DMS153 treated with DMSO at 0.1 percent for 48 hours (cell line): Measurements from ENCODE around the gene OR1D5.
"Not testable (repeated sequence)": the region's sequence is repeated elsewhere in the genome, so short reads cannot be mapped to it uniquely, and the experiment has no call there.

Experiments used
- DNase-seq: peaks from one replicate; lab custom pipeline; 2025; ENCODE audit not compliant: unreplicated experiment; lab: John Stamatoyannopoulos, UW

Gene OR1D5

DNA sequence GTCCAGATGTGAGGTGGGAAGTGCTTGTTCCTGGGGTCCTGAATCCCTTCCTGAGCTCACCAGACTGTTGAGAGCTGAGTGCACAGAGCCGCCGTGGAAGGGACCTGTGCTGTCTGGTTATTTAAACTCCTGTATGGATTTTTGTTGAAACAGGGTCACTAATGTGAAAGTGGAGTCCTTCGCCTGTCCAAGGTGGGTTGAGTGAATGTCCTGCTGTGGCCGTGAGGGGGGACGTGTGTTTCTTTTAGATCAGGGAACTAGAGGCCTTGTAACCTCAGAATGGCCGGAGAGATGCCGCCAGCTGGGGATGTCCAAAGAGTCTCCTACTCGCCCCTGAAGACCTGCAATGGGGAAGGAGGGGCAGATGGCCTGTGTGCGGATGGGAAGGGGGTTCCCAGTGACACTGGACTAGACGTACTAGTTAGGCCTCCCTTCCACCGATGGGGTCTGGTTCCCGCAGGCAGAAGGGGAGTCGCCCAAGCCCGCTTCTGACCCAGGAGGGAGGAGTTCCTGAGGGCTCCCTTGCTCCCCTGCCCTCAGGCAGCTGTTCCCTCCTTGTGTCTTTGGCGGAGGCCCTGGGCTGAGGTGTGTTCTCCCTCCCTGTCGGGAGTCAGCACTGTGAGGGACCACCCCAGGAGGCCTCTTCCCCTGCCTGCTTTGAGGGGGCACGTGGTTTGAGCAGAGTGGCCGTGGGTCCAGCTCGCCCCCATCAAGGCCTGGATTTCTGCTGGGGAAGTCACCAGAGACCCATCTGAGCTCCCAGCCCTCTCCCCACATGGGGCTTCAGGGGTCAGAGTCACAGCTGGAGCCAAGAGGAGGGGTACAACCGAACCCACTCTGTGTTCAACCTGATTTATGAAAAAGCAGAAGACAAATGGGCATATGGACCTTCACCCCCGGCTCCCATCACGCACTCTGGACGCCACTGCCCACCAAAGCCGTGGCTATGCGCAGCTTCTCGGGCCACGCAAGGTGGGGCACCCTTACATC, 30.9 kb downstream of the OR1D5 start:
- no peak for DNase-seq

DNA sequence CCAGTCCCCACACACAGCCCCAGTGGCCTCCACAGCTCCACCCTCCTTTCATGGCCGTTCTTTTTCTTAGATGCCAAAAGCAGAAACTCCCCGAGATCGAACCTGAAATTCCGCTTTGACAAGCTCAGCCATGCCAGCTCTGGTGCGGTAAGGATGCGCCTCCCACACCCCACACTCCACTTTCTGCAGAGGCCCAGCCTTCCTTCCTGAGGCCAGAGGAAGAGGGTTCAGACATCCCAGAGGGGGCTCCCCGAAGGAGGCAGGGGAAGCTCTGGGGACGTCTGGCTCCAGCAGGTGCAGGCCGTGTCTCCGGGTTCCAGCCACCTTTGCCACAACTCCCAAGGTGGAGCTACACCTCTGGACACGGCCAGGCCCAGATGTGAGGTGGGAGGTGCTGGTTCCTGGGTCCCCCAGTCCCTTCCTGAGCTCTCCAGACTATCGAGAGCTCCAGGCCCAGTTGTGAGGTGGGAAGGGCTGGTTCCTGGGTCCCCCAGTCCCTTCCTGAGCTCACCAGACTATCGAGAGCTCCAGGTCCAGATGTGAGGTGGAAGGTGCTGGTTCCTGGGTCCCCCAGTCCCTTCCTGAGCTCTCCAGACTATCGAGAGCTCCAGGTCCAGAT, 32.4 kb downstream of the OR1D5 start:
- DNase-seq: not testable (repeated sequence)

DNA sequence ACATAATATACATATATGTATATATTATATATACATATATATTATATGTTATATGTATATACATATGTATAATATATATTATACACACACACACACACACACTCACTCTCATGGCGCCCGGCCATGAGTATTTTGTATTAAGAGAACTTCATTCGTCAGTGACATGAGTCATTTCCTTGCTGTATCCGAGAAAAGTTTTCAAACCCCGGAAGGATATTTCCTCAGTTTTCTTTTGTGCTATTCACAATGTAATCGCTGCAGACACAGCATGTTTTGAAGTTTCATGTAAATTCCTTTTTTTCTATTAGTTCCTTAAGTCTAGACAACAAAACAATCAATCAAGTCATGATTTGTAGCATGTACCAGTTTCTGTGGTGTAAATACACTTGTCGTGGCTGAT, 33.3 kb downstream of the OR1D5 start:
- no peak for DNase-seq

DNA sequence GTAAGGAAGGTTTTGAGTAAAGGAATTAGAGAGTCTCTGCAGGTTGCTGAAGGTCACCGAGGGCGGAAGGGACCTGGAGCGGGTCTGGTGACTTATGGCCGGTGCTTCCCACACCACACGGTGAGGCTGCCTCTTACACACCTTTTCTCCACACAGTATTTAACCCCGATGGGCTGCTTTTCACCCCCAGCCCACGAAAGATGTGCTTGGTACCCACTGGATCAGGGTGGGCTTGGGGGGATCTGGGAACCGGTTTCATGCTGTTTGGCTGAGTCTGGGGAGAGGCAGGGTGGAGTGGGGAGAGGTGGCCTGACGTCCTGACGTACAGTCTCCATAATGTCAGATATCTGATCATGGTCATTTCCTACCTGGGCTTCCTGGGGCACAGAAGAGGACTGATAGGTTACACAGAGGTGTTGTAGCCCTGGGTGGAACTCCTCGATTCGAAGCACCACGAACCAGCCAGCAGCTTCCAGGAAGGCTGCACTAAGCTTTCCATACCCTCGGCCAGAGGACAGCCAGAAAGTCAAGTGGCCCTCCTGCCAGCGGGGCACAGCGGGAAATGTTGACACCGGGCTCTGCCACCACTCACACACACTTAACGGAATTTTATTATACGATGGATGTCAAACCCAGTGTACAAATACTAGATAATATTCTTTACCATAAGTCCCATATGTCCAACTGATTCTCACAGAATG, 34.0 kb downstream of the OR1D5 start:
- no peak for DNase-seq

DNA sequence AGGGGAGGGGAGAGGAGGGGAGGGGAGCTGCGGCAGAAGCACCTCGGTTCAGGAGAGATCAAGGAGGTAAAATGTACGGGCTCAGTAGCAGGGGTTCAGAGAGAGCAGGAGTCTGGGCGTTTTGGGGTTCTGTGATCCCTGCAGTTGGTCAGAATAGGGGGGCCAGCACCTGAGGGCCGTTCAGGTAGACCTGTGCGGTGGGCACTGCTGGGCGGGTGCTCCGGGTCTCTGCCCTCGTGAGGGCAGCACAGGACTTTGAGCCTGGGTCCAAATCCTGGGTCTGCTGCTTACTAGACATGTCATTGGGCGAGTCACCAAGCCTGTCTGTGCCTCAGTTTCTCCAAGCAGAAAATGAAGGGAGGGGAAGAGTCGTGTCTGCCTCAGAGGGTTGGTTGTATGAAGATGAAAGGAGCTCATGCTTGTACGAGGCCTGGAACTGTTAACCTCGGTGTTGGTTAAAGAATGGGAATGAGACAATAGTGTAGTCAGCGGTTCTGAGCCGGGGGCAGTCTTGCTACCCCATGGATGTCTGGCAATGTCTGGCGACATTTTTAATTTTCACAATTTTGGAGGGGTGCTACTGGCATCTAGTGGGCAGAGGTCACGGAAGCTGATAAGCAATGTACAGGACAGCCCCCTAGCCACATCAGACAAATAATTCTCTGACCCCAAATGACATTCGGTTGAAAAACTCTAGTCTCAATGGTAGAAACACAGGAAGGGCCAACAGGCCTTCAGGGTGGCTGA, 35.4 kb downstream of the OR1D5 start:
- DNase-seq: no peak

DNA sequence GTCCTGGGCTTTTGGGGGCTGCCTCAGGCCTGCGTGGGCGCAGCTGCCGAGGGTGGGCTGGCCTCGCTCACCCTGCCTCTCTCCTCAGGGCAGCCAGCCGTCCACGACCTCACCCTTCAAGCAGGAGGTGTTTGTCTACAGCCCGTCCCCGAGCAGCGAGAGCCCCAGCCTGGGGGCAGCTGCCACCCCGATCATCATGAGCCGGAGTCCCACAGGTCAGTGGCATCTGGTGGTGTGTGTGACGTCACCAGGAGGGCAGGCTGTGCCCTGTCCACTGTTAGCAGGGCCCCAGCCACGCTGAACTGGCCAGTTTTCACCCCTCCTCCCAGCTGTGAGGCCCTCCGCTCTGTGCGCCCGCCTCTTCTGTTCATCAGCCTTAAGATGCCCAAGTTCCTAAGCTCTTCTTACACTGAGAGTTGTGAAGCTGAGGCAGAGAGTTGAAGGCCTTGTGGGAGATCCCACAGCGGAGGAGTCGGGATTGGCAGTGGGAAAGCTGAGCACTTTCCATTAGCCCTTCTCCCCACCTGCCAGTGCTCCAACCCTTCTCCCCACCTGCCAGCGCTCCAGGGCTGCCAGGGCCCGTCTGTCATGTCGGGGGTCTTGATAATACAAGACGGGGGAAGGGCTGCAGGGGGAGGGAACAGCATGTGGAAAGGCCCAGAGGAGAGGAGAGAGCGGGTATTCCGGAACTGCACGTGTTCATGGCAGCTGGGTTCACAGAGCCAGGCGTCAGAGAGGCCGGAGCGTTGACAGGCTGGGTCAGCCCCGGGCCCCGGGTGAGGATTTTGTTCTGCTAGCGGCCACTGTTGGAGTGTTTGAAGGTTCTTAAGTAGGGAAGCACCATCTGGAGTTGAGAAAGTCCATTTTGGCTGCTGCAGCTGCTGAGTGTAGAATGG, 36.3 kb downstream of the OR1D5 start:
- no peak for DNase-seq

DNA sequence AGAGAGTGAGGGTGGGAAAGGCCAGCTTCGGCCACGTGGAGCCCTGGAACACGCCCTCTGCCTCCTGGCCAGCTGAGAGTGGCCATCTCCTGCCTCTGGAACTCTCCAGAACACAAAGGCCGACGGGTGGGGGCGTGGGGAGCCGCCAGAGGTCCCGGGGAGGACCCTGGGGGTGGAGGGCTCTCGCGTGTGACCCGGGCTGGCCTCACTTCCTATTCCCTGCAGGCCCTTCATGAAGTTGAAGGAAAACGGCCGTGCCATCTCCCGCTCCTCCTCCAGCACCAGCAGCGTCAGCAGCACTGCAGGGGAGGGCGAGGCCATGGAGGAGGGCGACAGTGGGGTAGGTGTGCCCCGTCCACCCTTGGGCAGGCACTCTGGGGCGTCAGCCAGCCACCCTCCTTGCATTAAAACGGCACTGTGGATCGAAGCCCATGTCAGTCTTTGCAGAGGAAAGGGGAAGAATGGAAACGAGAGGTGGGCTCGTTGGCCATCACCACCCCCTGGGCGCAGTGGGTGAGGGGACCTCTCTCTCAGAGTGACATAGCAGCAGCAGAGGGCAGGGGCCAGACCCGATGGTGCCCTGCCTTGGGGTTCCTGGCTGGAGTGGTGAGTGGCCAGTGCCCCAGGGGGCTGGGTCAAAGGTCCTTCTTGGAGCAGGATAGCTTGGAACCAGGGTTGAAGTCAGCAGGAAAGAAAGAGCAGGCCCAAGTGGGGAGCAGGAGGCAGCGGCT, 37.1 kb downstream of the OR1D5 start:
- DNase-seq: no peak

DNA sequence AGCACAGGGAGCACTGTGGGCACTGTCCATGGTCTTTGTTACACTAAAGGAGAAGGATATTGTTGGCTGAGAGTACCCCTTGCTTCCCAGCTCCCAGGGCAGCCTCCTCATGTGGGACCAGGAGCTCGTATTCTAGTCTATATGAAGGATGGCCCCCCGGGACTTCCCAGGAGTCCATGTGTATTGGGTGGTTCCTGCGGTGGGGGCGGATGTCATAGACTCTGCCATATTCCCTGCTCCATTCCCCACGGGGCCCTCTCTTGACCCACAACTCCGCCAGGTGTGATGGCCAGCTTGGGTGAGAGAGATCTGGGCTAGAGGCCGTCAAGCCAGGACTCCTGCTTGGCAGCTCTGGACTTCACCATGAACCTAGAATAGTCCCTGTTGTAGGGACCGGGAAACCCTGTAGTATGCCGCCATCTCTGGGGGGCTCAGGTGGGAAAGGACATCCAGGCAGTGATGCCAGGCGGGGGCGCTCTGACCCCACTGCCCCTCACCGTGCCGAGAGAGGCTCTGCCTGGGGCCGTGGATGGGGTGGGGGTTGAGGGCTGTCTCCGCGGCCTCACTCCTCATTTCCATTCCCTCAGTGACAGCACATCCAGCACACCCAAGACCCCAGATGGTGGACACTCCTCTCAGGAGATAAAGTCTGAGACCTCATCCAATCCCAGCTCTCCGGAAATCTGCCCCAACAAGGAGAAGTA, 37.8 kb downstream of the OR1D5 start:
- no peak for DNase-seq

DNA sequence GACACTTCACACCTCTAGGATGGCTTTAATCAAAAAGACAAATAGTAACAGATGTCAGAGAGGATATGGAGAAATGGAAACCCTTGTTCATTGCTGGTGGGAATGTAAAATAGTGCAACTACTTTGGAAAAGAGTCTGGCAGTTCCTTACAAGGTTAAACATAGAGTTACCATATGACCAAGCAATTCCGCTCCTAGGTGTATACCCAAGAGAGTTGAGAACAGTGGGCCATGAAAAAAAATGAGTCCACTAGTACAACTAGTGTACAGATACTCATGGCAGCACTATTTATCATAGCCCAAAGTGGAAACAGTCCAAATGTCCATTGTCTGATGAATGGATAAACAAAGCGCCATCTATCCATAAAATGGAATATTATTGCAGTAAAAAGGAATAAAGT, 39.1 kb downstream of the OR1D5 start:
- no peak for DNase-seq

DNA sequence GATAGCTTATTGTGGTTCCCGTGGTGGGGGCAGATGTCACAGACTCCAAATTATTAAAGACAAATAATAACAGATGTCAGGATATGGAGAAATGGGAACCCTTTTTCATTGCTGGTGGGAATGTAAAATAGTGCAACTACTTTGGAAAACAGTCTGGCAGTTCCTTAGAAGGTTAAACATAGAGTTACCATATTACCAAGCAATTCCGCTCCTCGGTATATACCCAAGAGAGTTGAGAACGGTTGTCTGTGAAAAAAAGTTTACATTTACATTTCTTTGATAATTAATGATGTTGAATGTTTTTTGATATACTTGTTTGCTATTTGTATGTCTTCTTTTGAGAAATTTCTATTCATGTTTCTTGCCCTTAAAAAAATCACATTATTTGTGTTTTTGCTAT, 41.2 kb downstream of the OR1D5 start:
- no peak for DNase-seq

DNA sequence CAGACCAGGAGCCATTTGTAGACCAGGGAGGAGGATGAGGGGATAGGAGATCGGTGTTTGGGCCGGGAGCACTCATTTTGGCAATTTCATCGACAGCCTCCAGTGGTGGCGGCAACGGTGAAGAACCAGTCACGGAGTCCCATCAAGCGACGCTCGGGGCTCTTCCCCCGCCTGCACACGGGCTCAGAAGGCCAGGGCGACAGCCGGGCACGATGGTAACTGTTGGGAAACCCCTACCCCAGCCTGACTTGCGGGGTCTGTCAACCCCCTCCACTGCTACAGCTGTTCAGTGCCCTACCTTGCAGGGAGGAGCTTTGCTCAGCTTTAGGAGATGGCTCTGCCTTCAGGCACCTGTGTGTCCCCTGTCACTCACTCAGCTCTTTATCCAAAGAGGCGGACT, 43.0 kb downstream of the OR1D5 start:
- no peak for DNase-seq

DNA sequence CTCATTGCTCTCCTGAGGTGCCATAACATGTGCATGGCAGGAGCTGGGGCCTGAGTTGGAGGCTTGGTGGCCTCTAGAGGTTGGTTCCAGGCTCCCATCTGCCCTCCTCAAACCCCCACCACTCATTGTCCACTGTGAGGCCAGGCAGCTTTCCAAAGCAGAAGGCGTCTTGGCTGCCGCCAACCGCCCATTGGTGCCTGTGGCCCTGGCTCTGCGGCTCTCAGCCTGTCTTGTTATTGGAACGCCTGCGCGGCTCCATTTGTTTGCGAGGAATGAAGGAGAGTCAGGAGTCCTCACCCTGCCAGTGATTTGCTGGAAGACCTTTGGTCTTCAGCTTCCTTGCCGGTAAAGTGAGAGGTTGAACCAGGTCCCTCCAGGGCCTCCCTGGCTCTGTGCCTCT, 43.6 kb downstream of the OR1D5 start:
- no peak for DNase-seq

DNA sequence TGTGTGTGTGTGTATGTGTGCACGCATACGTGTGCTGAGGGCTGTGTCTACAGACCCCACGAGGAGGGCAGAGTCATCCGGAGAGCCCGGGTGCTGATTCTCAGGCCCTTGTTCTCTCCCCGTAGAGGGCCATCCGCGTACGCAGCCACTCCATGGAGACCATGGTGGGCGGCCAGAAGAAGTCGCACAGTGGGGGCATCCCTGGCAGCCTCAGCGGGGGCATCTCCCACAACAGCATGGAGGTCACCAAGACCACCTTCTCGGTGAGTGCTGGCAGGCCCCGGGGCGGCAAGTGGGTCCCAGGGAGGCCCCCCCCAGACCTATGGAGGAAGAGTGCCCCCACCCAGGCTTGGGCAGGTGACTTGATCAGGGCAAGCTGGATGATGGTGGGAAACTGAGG, 45.5 kb downstream of the OR1D5 start:
- DNase-seq: no peak

DNA sequence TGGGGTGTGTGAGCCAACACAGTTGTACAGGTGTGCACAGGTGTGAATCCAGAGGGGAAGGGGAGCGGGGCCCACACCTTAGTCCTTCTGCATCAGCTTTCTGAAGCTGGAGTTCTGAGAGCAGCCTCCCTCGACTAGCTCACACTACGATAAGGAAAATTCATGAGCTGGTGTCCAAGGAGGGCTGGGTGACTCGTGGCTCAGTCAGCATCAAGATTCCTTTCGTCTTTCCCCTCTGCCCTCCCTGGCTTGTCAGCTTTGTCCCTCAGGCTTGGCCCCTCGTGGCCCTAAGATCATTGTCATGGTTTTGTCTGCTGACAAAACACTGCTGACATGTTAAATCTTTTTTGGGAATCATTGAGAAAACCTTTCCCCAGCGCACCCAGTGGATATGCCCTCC, 47.5 kb downstream of the OR1D5 start:
- DNase-seq: no peak

DNA sequence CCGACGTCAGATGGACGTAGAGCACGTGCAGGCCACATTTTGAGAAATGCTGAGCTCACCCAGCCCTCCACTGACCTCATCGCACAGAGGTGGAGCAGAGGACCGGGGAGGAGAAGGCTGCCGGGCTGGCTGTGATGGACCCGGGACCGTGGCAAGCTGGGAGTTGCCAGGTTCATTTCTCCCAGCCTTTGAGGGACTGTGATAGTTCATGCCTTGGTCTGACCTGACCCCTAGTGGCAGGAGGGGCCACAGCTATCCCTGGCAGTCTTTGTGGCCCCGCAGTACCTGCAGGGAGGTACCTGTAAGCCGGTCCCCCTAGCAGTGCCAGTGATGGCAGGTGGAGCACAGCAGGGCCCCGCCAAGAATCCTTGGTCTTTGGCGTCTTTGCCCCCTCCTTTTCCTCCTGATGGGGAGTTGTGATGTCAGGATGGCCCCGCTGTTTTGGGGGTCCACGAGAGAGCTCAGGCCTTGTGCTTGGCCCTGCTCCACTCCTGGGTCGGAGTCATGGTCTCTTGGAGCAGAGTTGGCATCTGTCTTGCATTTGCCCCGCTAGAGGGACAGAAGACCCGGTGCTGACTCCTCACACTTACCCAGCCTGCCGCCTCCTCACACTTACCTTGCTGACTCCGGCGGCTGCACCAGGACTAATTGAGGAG, 50.4 kb downstream of the OR1D5 start:
- DNase-seq: no peak
